ENCODE results near the gene SOX4.

Gene SOX4

GRCh38 chr6:21560249-21560648 lies 33.3 kb upstream of the SOX4 start:
- H3K9me2 ChIP-seq (replicated peaks; ENCODE audit: control insufficient read depth, low read length): no peaks in the 10 kb centered on the region
- H3K9me3 ChIP-seq (ENCODE audit: control insufficient read depth, insufficient read depth, low read length): no peaks in the 10 kb centered on the region
- no peak overlapping the region for H3K27ac ChIP-seq (ENCODE audit: low read depth, low read length)
- no peaks in the 10 kb centered on the region for H4K20me1 ChIP-seq (ENCODE audit: control insufficient read depth, insufficient read depth, low read depth, low read length)
- H3K4me3 ChIP-seq (ENCODE audit: low read length): no peak overlapping the region
- no peak for TF ChIP-seq EZH2phosphoT487 (IDR thresholded peaks at IDR 0.05; ENCODE audit: borderline replicate concordance, low read length)
- no peak for TF ChIP-seq CTCF (IDR thresholded peaks at IDR 0.05; ENCODE audit: low read depth, low read length, poor library complexity, severe bottlenecking)
- no peaks in the 10 kb centered on the region for H3K79me2 ChIP-seq (ENCODE audit: control insufficient read depth, low read length)
- no peaks in the 10 kb centered on the region for H3K4me1 ChIP-seq (ENCODE audit: control insufficient read depth, low read length)
- no peaks in the 10 kb centered on the region for H3K36me3 ChIP-seq (ENCODE audit: control insufficient read depth, low read length)
- H3K27me3 ChIP-seq (ENCODE audit: control insufficient read depth, low read length): no peaks in the 10 kb centered on the region
- no peaks in the 10 kb centered on the region for H3F3A ChIP-seq (ENCODE audit: control insufficient read depth, insufficient read depth)
- H3K4me2 ChIP-seq (ENCODE audit: low read length): no peak overlapping the region

- Histone ChIP-seq H3K4me3 (ENCODE audit: low read length) (no peak overlapping the region), H3K9me3 (ENCODE audit: control insufficient read depth, insufficient read depth, low read length) (no peaks in the 10 kb centered on the region), H3F3A (ENCODE audit: control insufficient read depth, insufficient read depth) (no peaks in the 10 kb centered on the region), H3K27me3 (ENCODE audit: control insufficient read depth, low read length) (no peaks in the 10 kb centered on the region), H3K79me2 (ENCODE audit: control insufficient read depth, low read length) (no peaks in the 10 kb centered on the region), H3K4me2 (ENCODE audit: low read length) (no peak overlapping the region), H3K27ac (ENCODE audit: low read depth, low read length) (no peak overlapping the region), H3K36me3 (ENCODE audit: control insufficient read depth, low read length) (no peaks in the 10 kb centered on the region), H4K20me1 (ENCODE audit: control insufficient read depth, insufficient read depth, low read depth, low read length) (no peaks in the 10 kb centered on the region), H3K9me2 (replicated peaks; ENCODE audit: control insufficient read depth, low read length) (no peaks in the 10 kb centered on the region), H3K4me1 (ENCODE audit: control insufficient read depth, low read length) (no peaks in the 10 kb centered on the region)
- TF ChIP-seq EZH2phosphoT487 (IDR thresholded peaks at IDR 0.05; ENCODE audit: borderline replicate concordance, low read length) (no peak), CTCF (IDR thresholded peaks at IDR 0.05; ENCODE audit: low read depth, low read length, poor library complexity, severe bottlenecking) (no peak)
Measured at GRCh38 chr6:21565431-21565830, 28.1 kb upstream of the SOX4 start.

GRCh38 chr6:21578523-21578922 lies 15.0 kb upstream of the SOX4 start:
- H3K9me3 ChIP-seq (ENCODE audit: control insufficient read depth, insufficient read depth, low read length): 0 out of 2 replicates have a peak, but pooled peaks cover 3% of the 10 kb centered on the region
- H3K4me2 ChIP-seq (ENCODE audit: low read length): no peak overlapping the region
- H3K27ac ChIP-seq (ENCODE audit: low read depth, low read length): no peak overlapping the region

More at GRCh38 chr6:21578523-21578922, 15.0 kb upstream of the SOX4 start:
- TF ChIP-seq CTCF (IDR thresholded peaks at IDR 0.05; ENCODE audit: low read depth, low read length, poor library complexity, severe bottlenecking) (no peak), EZH2phosphoT487 (IDR thresholded peaks at IDR 0.05; ENCODE audit: borderline replicate concordance, low read length) (no peak)
- no peaks in the 10 kb centered on the region for H4K20me1 ChIP-seq (ENCODE audit: control insufficient read depth, insufficient read depth, low read depth, low read length)
- no peaks in the 10 kb centered on the region for H3K4me1 ChIP-seq (ENCODE audit: control insufficient read depth, low read length)
- no peak overlapping the region for H3K4me3 ChIP-seq (ENCODE audit: low read length)
- H3K9me2 ChIP-seq (replicated peaks; ENCODE audit: control insufficient read depth, low read length): no peaks in the 10 kb centered on the region
- no peaks in the 10 kb centered on the region for H3F3A ChIP-seq (ENCODE audit: control insufficient read depth, insufficient read depth)
- no peaks in the 10 kb centered on the region for H3K36me3 ChIP-seq (ENCODE audit: control insufficient read depth, low read length)
- H3K79me2 ChIP-seq (ENCODE audit: control insufficient read depth, low read length): no peaks in the 10 kb centered on the region
- H3K27me3 ChIP-seq (ENCODE audit: control insufficient read depth, low read length): no peaks in the 10 kb centered on the region

All from DOHH2 (cell line).